ENCODE measurements around the gene MASP1. TPM values are rescaled to one million over a fixed set of nuclear protein-coding genes. Genes with fewer than 3 reads are reported as not detected.
"Not testable (repeated sequence)": the region's sequence is repeated elsewhere in the genome, so short reads cannot be mapped to it uniquely, and the experiment has no call there.

Gene MASP1
- total RNA-seq, 4 donors from 2014 or later, result 2.3 to 26.1 (median 5.2) TPM; not detected in 1

DNA sequence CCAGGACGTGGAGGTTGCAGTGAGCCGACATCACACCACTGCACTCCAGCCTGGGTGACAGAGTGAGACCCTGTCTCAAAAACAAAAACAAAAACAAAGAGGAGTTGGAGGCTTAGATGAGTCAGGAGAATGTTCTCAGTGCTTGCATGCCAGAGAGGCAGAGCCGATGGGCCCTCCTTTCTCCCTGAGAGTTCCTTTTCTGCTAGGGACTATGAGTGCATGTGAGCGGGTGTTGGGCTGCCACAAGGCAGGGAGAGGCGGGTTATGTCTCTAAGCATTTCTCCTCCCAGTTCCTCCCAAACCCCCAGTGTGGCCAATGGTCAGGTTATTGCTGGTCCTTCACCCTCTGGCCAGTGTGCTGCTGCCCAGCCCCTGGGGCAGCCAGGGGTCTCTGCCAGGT is 49.1 kb downstream of the MASP1 start:
- 67 to 81% methylated on average over 3 of the region's 5 CpGs for WGBS, 2 donors (ENCODE audit: low coverage in 1 of 2)
- no peak for ATAC-seq
- Histone ChIP-seq H3K4me3 (no peak overlapping the region), H3K36me3 (no peaks in the 10 kb centered on the region), H3K27ac (no peak overlapping the region), H3K4me1 (no peaks in the 10 kb centered on the region), H3K9me3 (no peaks in the 10 kb centered on the region), H3K27me3 (no peaks in the 10 kb centered on the region)
- TF ChIP-seq POLR2A (IDR thresholded peaks at IDR 0.05) (no peak), POLR2AphosphoS5 (IDR thresholded peaks at IDR 0.05) (no peak), EP300 (IDR thresholded peaks at IDR 0.05) (no peak), CTCF (IDR thresholded peaks at IDR 0.05) (no peak)

DNA sequence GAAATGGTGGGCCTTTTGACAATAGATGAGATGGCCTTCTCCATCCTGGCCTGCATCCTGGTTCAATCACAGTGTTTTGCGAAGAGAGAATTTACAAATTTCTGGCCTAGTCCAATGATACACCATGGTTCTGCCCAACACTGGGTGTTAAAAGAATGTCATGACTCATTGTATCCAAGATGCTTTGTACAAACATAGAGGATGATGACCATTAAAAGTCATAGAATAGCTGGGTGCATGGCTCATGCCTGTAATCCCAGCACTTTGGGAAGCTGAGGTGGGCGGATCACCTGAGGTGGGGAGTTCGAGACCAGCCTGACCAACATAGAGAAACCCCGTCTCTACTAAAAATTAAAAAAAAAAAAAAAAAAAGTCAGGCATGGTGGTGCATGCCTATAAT is 52.7 kb downstream of the MASP1 start:
- 85% methylated on average over 4 of the region's 4 CpGs; no CpG with 5 or more reads in 1 of the 2 donors for WGBS, 2 donors (ENCODE audit: low coverage in 1 of 2)
- not testable (repeated sequence) for H3K9me3 ChIP-seq, H3K4me1 ChIP-seq, H3K36me3 ChIP-seq, ATAC-seq, H3K27ac ChIP-seq, H3K4me3 ChIP-seq, H3K27me3 ChIP-seq

GRCh38 chr3:187238239-187238638 is 53.3 kb downstream of the MASP1 start:
- Histone ChIP-seq H3K27ac (no peak overlapping the region), H3K27me3 (no peaks in the 10 kb centered on the region)

DNA sequence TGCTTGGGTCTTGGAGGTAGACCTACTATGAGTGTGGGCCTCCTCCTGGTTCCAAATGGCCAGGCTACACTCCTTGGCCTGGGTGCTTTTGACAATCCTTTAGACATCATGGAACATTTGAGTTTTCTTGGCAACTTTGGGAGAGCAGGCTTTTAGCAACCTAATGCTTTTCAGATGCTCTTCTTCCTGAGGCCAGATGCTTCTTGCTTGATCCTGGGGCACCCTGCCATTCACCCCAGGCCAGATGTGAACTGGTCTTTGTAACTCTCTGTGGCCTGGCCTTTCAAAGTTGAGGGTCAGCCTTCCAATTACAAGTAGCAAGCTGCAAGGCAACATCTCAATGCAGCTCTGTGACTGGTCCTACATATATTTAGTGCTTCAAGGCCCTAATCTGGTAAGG is 53.8 kb downstream of the MASP1 start:
- Histone ChIP-seq H3K9me3 (no peaks in the 10 kb centered on the region), H3K36me3 (peaks cover 0 to 5% of the 10 kb centered on the region in 2 donors), H3K4me3 (no peak overlapping the region), H3K27ac (no peak overlapping the region), H3K27me3 (no peaks in the 10 kb centered on the region), H3K4me1 (no peaks in the 10 kb centered on the region)
- TF ChIP-seq EP300 (IDR thresholded peaks at IDR 0.05) (no peak), POLR2AphosphoS5 (IDR thresholded peaks at IDR 0.05) (no peak), POLR2A (IDR thresholded peaks at IDR 0.05) (no peak), CTCF (IDR thresholded peaks at IDR 0.05) (no peak)
- ATAC-seq, result no peak

More at GRCh38 chr3:187238239-187238638, 53.3 kb downstream of the MASP1 start:
- WGBS, 2 donors (ENCODE audit: low coverage in 1 of 2), result 80 to 86% methylated on average over 1 of the region's 1 CpG
- no peak for ATAC-seq
- Histone ChIP-seq H3K4me1 (no peaks in the 10 kb centered on the region), H3K9me3 (no peaks in the 10 kb centered on the region), H3K4me3 (no peak overlapping the region), H3K36me3 (peaks cover 0 to 5% of the 10 kb centered on the region in 2 donors)
- TF ChIP-seq CTCF (IDR thresholded peaks at IDR 0.05) (no peak), EP300 (IDR thresholded peaks at IDR 0.05) (no peak), POLR2A (IDR thresholded peaks at IDR 0.05) (no peak), POLR2AphosphoS5 (IDR thresholded peaks at IDR 0.05) (no peak)

GRCh38 chr3:187236962-187237361 is 54.6 kb downstream of the MASP1 start:
- Histone ChIP-seq H3K36me3 (peaks cover 0 to 5% of the 10 kb centered on the region in 2 donors), H3K9me3 (no peaks in the 10 kb centered on the region), H3K27me3 (no peaks in the 10 kb centered on the region), H3K27ac (no peak overlapping the region), H3K4me1 (no peaks in the 10 kb centered on the region), H3K4me3 (no peak overlapping the region)
- WGBS, 2 donors (ENCODE audit: low coverage in 1 of 2), result 90 to 100% methylated on average over 1 of the region's 1 CpG
- no peak for ATAC-seq
- TF ChIP-seq POLR2A (IDR thresholded peaks at IDR 0.05), result no peak
- TF ChIP-seq POLR2AphosphoS5 (IDR thresholded peaks at IDR 0.05), result no peak
- TF ChIP-seq EP300 (IDR thresholded peaks at IDR 0.05), result no peak
- no peak for TF ChIP-seq CTCF (IDR thresholded peaks at IDR 0.05)
